Non-pigmented ciliary epithelial cell (primary cell): ENCODE measurements around the gene ARG2.

ENCODE experiments used
- DNase-seq: peaks from one replicate; pipeline ENCODE4 v3.0.0-alpha.2; 2010; ENCODE audit warnings: low read depth

ARG2 gene

GRCh38 chr14:67619446-67620216 is at the start of gene ARG2:
Gene ARG2, plus strand, starts transcription at chr14:67619920. Its CDS starts 58 bp downstream, at chr14:67619978.
- DNase-seq = peak; percentile 55

- DNase-seq = no peak
Measured at GRCh38 chr14:67570453-67570852, 49.3 kb upstream of the ARG2 start.

- DNase-seq = no peak
Measured at GRCh38 chr14:67571275-67571990, 48.3 kb upstream of the ARG2 start.

- no peak for DNase-seq
Measured at GRCh38 chr14:67571991-67572323, 47.8 kb upstream of the ARG2 start.

- DNase-seq = no peak
Measured at GRCh38 chr14:67572608-67573007, 47.1 kb upstream of the ARG2 start.

GRCh38 chr14:67573228-67574010 is 46.3 kb upstream of the ARG2 start:
- DNase-seq = no peak

GRCh38 chr14:67574156-67574555 is 45.6 kb upstream of the ARG2 start:
- DNase-seq = no peak

GRCh38 chr14:67574806-67575205 is 44.9 kb upstream of the ARG2 start:
- DNase-seq = no peak

GRCh38 chr14:67575684-67576083 is 44.0 kb upstream of the ARG2 start:
- DNase-seq = no peak

GRCh38 chr14:67576216-67576955 is 43.3 kb upstream of the ARG2 start:
- DNase-seq = no peak

- DNase-seq = no peak
Measured at GRCh38 chr14:67577181-67577808, 42.4 kb upstream of the ARG2 start.

GRCh38 chr14:67577909-67578749 is 41.6 kb upstream of the ARG2 start:
- no peak for DNase-seq

GRCh38 chr14:67579040-67579439 is 40.7 kb upstream of the ARG2 start:
- no peak for DNase-seq

GRCh38 chr14:67579636-67580035 is 40.1 kb upstream of the ARG2 start:
- no peak for DNase-seq

GRCh38 chr14:67580336-67581171 is 39.2 kb upstream of the ARG2 start:
- DNase-seq = no peak

- no peak for DNase-seq
Measured at GRCh38 chr14:67581643-67582042, 38.1 kb upstream of the ARG2 start.

- no peak for DNase-seq
Measured at GRCh38 chr14:67582061-67582460, 37.7 kb upstream of the ARG2 start.

GRCh38 chr14:67583711-67584644 is 35.7 kb upstream of the ARG2 start:
- DNase-seq = no peak

- DNase-seq = no peak
Measured at GRCh38 chr14:67584978-67585377, 34.7 kb upstream of the ARG2 start.
